HG02642 (cell line): ENCODE data around the gene PI16.

Experiments
- ATAC-seq: cut with Tn5 transposase; IDR thresholded peaks from one replicate; pipeline ENCODE4 v1.9.1; 2021; ENCODE audit warnings: mild to moderate bottlenecking; ENCODE audit not compliant: unreplicated experiment, poor library complexity

Gene PI16

DNA sequence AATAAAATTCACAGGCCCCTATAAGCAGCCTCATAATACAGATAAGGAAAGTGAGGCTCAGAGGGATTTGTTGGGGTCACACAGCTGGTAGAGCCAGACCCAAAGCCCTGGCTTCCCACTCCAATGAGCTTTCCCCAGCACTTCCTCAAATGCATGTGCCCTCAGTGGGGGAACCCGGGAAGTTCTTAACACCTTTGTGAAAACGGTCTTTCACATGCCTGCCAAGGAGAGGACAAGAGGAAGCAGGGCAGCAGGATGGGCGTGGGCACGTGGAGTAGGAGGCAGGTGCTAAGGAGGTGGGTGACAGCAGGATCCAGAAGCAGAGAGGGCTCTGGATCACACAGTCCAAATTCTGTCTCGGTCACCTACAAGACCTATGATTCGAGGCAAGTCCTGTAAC, 598 bp downstream of the PI16 start:
- no peak for ATAC-seq

DNA sequence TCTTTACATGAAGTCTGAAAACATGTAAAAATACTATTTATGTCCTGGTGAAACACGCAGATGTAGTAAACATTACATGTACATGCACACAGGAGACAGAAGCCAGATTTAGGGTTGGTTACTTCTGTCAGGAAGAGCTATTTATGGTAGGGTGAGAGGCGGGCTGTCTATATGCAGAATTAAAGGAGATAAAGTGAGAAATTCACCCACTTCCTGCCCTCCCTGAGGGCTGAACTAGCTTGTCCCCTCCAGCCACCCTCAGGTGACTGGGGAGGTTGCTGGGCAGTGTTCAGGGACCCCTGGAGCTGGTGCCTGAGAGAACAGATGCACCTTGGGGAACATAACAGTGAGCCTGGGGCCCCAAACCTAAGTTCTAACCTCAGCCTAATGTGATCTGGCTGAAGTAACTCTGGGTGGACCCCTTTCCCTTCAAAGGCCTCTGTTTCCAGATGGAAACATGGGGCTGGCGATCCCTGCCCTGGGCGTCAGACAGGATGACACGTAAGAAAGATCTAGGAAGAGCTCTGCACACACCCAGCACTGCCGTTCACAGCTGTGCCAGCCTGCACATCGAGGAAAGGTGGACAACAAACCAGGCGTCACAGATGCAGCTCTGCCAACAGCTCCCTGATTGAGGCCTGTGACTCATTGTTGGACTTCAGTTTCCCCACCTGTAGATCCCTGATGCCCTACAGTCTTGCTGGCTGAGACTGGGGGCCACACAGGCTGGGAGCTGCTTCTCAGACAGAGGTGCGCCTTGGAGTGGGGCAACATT, 1.3 kb downstream of the PI16 start:
- no peak for ATAC-seq

DNA sequence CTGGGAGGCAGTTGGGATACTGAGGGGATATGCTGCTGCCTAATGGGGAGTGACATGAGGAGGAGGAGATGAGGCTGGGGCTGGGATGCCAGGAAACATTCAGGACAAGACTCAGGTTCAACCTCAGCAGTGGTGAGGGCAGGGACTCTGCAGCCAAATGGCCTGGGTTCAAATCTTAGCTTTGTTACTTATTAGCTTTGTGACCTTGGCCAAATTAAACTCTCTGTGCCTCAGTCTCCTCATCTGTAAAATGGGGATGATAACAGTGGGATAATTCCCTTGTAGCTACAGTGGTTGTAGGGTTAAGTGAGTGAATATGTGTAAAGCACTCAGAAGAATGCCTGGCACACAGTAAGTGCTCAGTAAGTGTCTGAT, 1.9 kb downstream of the PI16 start:
- no peak for ATAC-seq

DNA sequence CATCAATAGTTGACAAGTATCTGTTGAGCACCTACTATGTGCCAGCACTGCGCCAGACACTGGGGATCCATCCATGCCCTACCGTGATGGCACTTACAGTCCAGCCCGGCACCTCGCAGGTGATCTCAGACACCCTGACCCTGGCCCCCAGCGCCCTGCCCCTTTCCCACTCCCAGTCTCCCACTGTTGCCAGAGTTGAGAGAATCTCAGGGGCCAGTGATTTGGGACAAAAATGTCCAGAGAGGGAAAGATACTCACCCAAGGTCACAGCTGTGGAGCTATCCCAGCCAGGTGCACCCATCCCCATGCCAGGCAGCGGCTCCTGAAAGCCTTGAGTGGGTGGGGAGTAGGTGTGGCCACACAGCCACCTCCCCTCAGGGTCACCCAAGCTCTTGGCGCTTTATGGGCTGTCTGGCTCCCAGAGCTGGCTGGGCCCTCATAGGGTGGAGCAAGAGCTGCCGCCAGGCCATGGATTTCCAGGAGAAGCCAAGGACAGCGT, 3.3 kb downstream of the PI16 start:
- no peak for ATAC-seq

DNA sequence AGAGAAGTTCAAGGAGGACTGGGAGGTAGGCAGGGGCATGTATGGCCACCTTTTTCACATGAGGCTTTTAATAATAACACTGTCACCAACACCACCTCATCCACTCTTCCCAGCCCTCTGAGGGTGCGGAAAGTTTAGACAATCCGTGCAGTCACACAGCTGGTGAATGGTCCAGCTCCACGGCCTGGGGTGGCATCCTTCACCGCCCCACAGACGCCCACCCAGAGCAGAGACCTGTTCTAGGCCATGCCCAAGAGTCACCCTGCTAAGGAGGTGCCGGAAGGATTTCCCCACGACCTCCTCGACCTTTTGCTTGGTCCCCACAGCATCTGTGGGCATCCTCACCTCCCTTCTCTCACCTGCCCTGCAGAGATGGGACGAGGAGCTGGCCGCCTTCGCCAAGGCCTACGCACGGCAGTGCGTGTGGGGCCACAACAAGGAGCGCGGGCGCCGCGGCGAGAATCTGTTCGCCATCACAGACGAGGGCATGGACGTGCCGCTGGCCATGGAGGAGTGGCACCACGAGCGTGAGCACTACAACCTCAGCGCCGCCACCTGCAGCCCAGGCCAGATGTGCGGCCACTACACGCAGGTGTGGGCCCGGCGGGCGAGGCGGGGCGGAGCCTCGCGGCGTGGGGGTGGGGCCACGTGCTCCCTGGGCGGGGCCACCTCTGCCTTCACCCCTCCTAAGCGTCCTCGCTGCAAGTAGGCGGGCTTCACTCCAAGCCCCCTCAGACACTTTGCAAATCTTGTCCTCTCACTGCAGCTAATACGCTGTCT, 4.4 kb downstream of the PI16 start:
- no peak for ATAC-seq

DNA sequence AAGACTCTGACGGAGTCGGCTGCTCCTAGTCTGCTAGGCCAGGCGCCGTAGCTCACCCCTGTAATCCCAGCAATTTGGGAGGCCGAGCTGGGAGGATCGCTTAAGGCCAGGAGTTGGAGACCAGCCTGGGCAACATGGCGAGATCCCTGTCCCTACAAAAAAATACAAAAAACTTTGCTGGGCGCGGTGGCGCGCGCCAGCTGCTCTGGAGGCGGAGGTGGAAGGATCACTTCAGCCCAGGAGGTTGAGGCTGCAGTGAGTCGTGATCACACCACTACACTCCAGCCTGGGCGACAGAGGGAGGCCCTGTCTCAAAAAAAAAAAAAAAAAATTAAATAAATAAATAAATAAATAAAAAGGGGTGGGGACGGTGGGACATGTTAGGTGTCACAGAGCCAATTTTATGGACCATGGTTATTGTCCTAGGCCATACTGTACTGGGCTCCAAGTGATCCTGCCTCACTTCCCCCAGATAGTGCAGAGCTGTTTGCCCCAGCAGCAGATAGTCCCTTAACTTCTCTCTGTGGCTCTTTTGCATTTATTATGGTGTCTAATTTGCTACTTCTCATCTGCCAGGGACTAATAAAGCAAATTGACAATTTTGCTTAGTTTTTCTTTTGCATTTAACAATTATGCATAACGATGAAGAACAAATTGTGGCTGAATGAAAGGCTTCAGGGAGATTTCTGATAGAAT, 5.2 kb downstream of the PI16 start:
- no peak for ATAC-seq

DNA sequence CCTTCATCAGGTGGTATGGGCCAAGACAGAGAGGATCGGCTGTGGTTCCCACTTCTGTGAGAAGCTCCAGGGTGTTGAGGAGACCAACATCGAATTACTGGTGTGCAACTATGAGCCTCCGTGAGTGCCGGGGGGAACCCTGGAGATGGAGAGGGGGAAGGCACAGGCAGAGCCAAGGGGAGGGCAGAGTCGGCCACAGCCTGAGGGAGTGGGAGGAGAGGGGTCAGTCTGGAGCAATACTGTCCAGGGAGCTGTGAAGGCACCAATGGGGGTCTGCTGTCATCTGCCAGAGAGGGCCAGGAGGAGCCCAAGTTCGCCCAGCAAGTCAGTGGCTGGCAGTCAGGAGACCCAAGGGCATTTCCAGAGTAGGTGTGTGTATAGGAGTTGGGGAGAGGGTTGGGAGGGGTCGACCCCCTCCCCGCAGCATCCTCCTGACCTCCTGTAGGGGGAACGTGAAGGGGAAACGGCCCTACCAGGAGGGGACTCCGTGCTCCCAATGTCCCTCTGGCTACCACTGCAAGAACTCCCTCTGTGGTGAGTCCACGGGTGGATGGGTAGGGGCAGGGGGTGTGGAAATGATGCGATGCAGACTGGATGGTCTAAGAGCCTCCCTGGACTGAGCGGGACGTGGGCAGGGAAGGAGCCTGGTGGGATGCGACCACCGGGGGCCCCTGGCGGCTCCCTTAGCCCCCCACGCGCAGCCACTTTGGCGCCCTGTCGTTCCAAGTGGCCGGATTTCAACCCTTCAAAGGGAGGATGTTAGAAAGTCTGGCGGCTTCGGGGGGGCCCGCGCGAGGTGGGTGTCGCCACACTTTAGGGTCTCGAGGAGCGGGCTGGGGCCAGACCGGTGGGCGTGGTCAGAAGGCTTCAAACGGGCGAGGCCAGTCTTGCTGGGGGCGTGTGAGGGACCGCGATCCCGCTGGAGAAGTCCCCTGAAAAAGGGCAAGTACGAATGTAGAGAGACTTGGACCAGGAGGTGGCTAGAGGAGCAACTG, 7.2 kb downstream of the PI16 start:
- no peak for ATAC-seq

DNA sequence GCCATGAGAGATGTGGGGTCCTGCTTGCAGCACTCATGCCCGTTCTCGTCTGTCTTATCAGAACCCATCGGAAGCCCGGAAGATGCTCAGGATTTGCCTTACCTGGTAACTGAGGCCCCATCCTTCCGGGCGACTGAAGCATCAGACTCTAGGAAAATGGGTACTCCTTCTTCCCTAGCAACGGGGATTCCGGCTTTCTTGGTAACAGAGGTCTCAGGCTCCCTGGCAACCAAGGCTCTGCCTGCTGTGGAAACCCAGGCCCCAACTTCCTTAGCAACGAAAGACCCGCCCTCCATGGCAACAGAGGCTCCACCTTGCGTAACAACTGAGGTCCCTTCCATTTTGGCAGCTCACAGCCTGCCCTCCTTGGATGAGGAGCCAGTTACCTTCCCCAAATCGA, 8.3 kb downstream of the PI16 start:
- ATAC-seq, result no peak

DNA sequence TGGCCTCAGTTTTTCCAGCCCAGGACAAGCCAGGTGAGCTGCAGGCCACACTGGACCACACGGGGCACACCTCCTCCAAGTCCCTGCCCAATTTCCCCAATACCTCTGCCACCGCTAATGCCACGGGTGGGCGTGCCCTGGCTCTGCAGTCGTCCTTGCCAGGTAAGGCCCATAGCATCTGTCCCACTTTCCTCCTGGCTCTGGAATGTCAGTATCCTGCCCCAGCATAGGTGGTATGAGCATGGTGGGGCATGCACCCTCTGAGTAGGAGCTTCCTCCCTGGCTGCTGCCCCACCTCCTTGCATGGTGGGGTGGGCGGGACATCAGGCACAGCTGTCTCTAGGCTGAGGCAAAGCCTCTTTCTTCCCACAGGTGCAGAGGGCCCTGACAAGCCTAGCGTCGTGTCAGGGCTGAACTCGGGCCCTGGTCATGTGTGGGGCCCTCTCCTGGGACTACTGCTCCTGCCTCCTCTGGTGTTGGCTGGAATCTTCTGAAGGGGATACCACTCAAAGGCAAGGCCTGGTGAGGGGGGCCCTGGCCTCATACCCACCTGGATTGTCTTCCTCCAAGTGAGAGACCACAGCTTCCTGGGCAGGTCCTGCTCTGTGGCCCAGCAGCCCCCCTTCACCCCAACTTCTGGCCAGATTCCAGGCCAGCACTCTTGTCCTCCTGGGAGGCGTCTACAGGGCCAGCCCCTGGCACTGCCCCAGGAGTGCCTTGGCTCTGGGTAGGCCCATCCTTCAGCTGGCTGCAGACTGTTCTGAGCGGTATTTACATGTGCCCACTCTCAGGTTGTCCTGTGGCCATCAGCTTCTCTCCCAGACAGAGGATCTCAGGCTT, 9.1 kb downstream of the PI16 start:
- ATAC-seq, result peak; percentile 43

DNA sequence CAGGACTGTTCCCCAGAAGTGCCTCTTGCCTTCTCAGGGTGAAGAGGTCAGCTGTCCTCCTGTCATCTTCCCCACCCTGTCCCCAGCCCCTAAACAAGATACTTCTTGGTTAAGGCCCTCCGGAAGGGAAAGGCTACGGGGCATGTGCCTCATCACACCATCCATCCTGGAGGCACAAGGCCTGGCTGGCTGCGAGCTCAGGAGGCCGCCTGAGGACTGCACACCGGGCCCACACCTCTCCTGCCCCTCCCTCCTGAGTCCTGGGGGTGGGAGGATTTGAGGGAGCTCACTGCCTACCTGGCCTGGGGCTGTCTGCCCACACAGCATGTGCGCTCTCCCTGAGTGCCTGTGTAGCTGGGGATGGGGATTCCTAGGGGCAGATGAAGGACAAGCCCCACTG, 9.8 kb downstream of the PI16 start:
- ATAC-seq, result no peak

DNA sequence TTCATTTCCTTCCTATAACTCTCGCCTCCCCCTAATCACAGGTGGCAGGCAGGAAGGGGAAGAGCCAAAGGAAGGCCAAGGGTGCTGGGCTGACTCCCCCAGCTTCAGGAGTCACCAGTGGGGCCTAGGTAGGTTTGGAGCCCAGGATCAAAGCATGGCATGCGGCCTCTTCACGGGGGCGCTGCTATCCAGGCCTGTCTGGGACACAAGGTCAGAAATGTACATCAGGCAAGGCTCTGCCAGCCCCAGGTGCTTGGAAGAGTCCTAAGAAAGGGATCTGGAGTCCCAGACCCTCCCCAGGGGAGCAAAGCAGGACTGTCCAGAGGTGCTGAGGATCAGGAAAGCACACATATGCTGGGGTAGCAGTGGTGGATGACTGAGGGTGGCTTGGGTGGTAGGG, 10.4 kb downstream of the PI16 start:
- no peak for ATAC-seq

DNA sequence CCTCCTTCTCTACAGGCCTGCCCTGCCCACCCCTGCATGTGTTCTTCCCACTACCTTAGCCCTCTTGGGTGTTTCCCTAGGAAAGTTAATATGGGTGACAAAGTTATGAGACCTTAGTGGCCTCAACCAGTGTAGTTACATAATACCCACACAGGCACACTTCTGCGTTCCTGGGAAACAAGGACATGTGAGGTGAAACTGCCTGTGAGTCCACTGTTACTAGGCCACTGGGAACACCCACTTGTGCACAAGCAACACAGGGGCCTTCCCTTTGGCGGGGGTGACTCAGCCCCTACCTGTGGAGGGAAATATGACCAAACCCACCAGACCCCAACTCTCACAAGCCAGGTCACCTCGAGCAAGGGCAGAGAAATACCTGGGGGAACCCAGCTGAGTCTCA, 12.8 kb downstream of the PI16 start:
- no peak for ATAC-seq

DNA sequence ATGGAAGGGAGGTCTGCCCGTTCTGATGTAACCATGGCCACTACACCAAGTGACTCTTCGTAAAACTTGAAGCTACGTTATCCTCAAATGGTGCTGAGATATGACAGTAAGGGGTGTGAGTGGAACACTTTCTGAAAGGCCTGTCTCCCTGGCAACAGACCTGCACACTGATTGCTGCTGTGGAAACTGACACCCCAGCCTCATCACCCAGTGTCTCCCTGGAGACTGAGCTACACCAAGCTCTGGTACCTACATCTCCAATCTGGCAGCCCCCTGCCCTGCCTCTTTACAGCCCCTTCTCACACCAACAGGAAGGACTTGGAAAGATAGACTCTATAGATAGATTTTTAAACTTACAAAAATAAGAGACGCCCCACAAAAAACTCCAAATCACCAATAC, 13.2 kb downstream of the PI16 start:
- no peak for ATAC-seq

DNA sequence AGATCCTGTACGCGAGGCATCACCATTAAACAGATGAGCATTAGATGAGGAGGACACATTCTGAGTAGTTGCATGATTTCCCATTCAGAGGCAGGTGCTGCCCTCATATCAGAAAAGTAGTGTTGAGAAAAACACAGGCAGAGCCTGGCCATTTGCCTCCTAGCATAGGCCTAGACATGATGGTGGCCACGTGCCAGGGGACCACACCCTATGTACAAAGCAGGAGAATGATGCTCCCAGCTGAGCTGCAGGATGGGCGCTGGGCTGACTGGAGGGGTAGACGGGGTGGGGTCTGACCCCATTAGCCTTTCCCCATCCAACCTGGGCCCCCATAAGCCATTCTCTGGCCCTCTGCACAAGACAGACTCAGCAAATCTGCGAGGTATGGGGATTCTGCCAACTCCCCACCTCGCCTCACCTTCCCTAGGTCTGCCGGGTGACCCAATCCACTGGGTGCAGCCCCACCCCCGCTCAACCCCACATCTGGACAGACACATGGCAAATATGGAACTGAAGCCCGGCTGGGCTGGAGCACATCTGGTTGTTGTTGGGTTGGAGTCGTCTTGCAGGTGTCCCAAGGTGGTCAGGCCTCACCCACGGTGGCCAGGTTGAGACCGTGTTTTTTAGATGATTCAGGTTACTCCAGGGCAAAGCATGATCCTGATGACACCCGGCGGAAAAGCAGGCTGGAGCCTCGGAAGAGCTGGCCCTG, 13.9 kb downstream of the PI16 start:
- no peak for ATAC-seq

DNA sequence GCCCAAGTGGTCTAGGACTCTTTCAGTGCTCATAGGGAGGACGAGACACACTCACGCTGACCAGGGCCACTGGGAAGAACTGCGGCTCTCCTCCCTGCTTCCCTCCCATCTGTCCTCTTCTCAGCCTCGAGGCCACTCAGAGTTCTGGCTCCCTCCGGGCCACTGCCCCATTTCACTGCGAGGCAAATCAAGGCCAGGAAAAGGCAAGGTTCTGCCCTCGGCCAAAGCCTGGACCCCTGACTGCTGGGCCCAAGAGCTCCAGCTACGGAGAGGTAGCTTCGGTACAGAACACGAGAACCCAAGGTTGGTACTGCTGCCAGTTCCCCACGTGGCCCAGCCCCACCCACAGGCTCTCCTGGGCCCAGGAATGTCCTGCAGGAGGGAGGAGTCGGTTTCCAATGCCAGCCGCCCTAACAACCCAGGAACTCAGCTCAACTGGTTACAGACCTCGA, 14.7 kb downstream of the PI16 start:
- ATAC-seq, result no peak

DNA sequence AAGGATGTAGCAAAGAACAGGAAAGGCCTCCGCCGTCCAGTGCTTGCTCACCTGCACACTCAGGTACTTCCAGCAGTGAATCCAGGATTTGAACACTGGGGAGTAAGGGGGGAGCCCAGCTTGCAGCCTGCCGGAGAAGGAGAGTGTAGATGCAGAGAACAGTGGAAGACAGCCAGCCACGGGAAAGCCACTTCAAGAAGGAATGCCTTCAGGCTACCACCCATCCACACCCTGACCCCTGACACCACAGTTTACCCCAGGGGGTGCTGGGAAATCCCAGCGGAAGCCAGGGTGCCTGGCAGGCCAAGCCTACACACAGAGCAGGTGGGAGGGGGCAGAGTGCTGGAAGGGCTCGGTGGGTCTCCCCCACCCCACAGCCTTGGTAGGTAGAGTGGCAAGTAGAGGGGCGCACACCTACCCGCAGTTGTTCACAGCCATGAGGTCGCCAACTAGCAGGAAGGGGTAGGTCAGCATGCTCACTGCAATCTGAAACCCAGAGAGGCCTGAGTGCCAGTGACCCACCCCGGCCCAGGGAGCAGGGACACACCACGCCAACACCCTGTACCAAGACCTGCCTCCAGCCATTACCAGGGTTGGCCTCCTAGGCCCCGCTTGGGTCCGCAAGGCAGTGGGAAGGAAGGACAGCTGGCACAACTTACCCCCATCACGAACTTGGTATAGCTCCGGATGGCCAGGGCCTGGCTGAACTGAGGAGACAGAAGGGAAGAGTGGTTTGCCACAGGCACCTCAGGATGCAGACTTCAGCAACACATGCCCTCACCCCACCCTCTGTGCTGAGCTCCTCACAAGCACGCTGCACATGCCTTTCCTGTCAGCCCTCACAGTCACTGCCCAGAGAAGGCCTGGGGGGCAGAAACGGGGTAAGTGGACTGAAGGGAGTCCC, 15.7 kb downstream of the PI16 start:
- no peak for ATAC-seq
